Gastroesophageal sphincter (tissue), 3 donors: ENCODE data around the gene RAB1B.

Source experiments
- CTCF ChIP-seq, 4 experiments: fragments of 200-600 bp in 2 of 4; fragments of 450-650 bp in 2 of 4; sonication (generic) in 1 of 4; IDR thresholded peaks; one replicate each; pipeline ENCODE4 v1.5.1; 2017 to 2019; ENCODE audit warnings: antibody characterized with exemption in 4 of 4, mild to moderate bottlenecking in 2 of 4, moderate library complexity in 2 of 4
- POLR2A ChIP-seq, 2 donors: fragments of 450-650 bp; IDR thresholded peaks; one replicate each; pipeline ENCODE4 v1.6.1; 2017; ENCODE audit warnings: antibody characterized with exemption in 2 of 2, mild to moderate bottlenecking in 2 of 2, moderate library complexity in 1 of 2
- POLR2AphosphoS5 ChIP-seq: sonication (generic); formaldehyde crosslinking; IDR thresholded peaks from one replicate; pipeline ENCODE4 v1.6.1; 2017; ENCODE audit warnings: antibody characterized with exemption

DNA sequence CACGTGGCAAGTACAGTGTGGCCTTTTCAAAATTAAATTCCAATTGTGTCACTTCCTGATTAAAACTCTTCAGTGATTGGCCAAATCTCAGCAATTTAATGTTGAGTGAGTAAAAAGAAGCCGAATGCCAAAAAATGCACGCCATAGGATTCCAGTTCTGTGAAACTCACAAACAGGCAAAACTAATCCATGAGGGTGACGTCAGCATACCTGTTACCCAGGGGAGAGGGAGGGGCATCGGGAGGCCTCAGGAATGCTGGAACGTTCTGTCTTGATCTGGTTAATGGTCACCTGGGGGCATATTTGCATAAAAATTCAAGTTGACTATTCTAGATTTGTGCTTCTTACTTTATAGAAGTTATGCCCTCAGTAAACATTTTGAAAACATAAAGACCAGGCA is 39.9 kb upstream of the RAB1B start:
- no peak for TF ChIP-seq CTCF (IDR thresholded peaks at IDR 0.05)
- TF ChIP-seq POLR2AphosphoS5, result no peak
- TF ChIP-seq POLR2A (IDR thresholded peaks at IDR 0.05), result no peak
